Activated CD4-positive, alpha-beta T cell treated with anti-CD3 and anti-CD28 coated beads, Interleukin-2, amount 50 U/mL, for 4 hours (primary cell): ENCODE measurements around the gene RBM26.
"Not testable (repeated sequence)": the region's sequence is repeated elsewhere in the genome, so short reads cannot be mapped to it uniquely, and the experiment has no call there.

Experiments used
- DNase-seq, 2 experiments: peaks; one replicate each; pipeline ENCODE4 v3.0.0-alpha.2; 2020

The RBM26 gene

GRCh38 chr13:79314652-79315051 lies 91.4 kb downstream of the RBM26 start:
- no peak for DNase-seq

- DNase-seq = no peak
Measured at GRCh38 chr13:79312340-79312855, 93.7 kb downstream of the RBM26 start.

- no peak for DNase-seq
Measured at GRCh38 chr13:79311386-79311785, 94.7 kb downstream of the RBM26 start.

- no peak for DNase-seq
Measured at GRCh38 chr13:79309690-79310089, 96.4 kb downstream of the RBM26 start.

- no peak for DNase-seq
Measured at GRCh38 chr13:79307866-79308298, 98.2 kb downstream of the RBM26 start.

- DNase-seq = no peak
Measured at GRCh38 chr13:79307433-79307861, 98.6 kb downstream of the RBM26 start.

GRCh38 chr13:79306650-79307049 lies 99.4 kb downstream of the RBM26 start:
- DNase-seq = no peak

- DNase-seq = no peak
Measured at GRCh38 chr13:79297128-79297527, 108.9 kb downstream of the RBM26 start.

- no peak for DNase-seq
Measured at GRCh38 chr13:79295906-79296706, 109.9 kb downstream of the RBM26 start.

GRCh38 chr13:79290595-79291244 lies 115.3 kb downstream of the RBM26 start:
- no peak for DNase-seq

- no peak for DNase-seq
Measured at GRCh38 chr13:79289571-79289970, 116.5 kb downstream of the RBM26 start.

- no peak for DNase-seq
Measured at GRCh38 chr13:79287939-79288795, 117.9 kb downstream of the RBM26 start.

- DNase-seq = no peak
Measured at GRCh38 chr13:79285159-79285558, 120.9 kb downstream of the RBM26 start.

GRCh38 chr13:79283742-79284141 lies 122.3 kb downstream of the RBM26 start:
- DNase-seq = no peak

GRCh38 chr13:79282976-79283375 lies 123.1 kb downstream of the RBM26 start:
- DNase-seq = no peak

GRCh38 chr13:79282508-79282907 lies 123.5 kb downstream of the RBM26 start:
- no peak for DNase-seq

- DNase-seq = no peak
Measured at GRCh38 chr13:79281339-79281747, 124.7 kb downstream of the RBM26 start.

GRCh38 chr13:79279735-79280134 lies 126.3 kb downstream of the RBM26 start:
- DNase-seq = not testable (repeated sequence)

- DNase-seq = no peak
Measured at GRCh38 chr13:79273045-79273444, 133.0 kb downstream of the RBM26 start.

- DNase-seq = no peak
Measured at GRCh38 chr13:79271616-79272015, 134.4 kb downstream of the RBM26 start.

GRCh38 chr13:79270859-79271258 lies 135.2 kb downstream of the RBM26 start:
- DNase-seq = no peak
